Activated T-helper 1 cell treated with anti-CD3 and anti-CD28 coated beads, Interleukin-12 subunit alpha, Interleukin-12 subunit beta, Interleukin-2, Interleukin-4 antibody, amounts not matched to agents 30 ng/mL and 10 ng/mL and 1 ng/mL, durations not matched to agents 14 hours and 24 hours and 36 hours (primary cell): Measurements from ENCODE around the gene CHMP1A. TPM values are rescaled to one million over a fixed set of nuclear protein-coding genes. Genes with fewer than 3 reads are reported as not detected.
"Not testable (repeated sequence)": the region's sequence is repeated elsewhere in the genome, so short reads cannot be mapped to it uniquely, and the experiment has no call there.

Experiments used
- DNase-seq: peaks from one replicate; pipeline ENCODE4 v3.0.0; 2021; ENCODE audit warnings: low spot score
- H3K27ac Mint-ChIP-seq: one replicate; pipeline ENCODE4 v1.8.0; 2021; ENCODE audit warnings: mild to moderate bottlenecking, mixed read lengths
- H3K27me3 Mint-ChIP-seq: one replicate; pipeline ENCODE4 v1.8.0; 2022; ENCODE audit warnings: mild to moderate bottlenecking, moderate library complexity, mixed read lengths; ENCODE audit not compliant: insufficient read depth
- H3K36me3 Mint-ChIP-seq: one replicate; pipeline ENCODE4 v1.8.0; 2021; ENCODE audit warnings: low read depth, mixed read lengths
- H3K4me1 Mint-ChIP-seq: one replicate; pipeline ENCODE4 v1.8.0; 2021; ENCODE audit warnings: low read depth, mixed read lengths
- H3K4me3 Mint-ChIP-seq: one replicate; pipeline ENCODE4 v1.8.0; 2021; ENCODE audit warnings: mild to moderate bottlenecking, moderate library complexity, mixed read lengths
- H3K9me3 Mint-ChIP-seq: one replicate; pipeline ENCODE4 v1.8.0; 2021; ENCODE audit warnings: mixed read lengths
- intact Hi-C: fragments of 100-400 bp; cut with micrococcal nuclease; formaldehyde crosslinking; loops from one replicate; pipeline ENCODE4 v1.15.1; 2024
- total RNA-seq: library from RNA; stranded (reverse); gene quantifications from 2 replicates; pipeline ENCODE4 v1.2.3, GENCODE V29; 2022

CHMP1A gene
- total RNA-seq, 1 donor from 2014 or later: 87.7 TPM

- DNase-seq: no peak
- no peak overlapping the region for H3K27ac Mint-ChIP-seq
Measured at GRCh38 chr16:89697161-89697615, 39.7 kb upstream of the CHMP1A start.

GRCh38 chr16:89696670-89697128 is 39.2 kb upstream of the CHMP1A start:
- no peaks in the 10 kb centered on the region for H3K27me3 Mint-ChIP-seq

More at GRCh38 chr16:89697161-89697615, 39.7 kb upstream of the CHMP1A start:
- Mint-ChIP-seq H3K9me3 (no peaks in the 10 kb centered on the region), H3K27me3 (no peaks in the 10 kb centered on the region), H3K4me3 (no peak overlapping the region), H3K36me3 (peaks cover 6% of the 10 kb centered on the region), H3K4me1 (peaks cover under 1% of the 10 kb centered on the region)
- intact Hi-C loops: no loop called here

GRCh38 chr16:89695875-89696669 is 38.6 kb upstream of the CHMP1A start:
- Mint-ChIP-seq H3K4me1 (no peaks in the 10 kb centered on the region), H3K36me3 (peaks cover 10% of the 10 kb centered on the region), H3K27me3 (no peaks in the 10 kb centered on the region), H3K4me3 (no peak overlapping the region), H3K9me3 (no peaks in the 10 kb centered on the region), H3K27ac (no peak overlapping the region)
- DNase-seq: no peak
- intact Hi-C loops: no loop called here

More at GRCh38 chr16:89696670-89697128, 39.2 kb upstream of the CHMP1A start:
- H3K9me3 Mint-ChIP-seq: no peaks in the 10 kb centered on the region
- H3K36me3 Mint-ChIP-seq: peaks cover 7% of the 10 kb centered on the region
- H3K4me3 Mint-ChIP-seq: no peak overlapping the region
- no peak overlapping the region for H3K27ac Mint-ChIP-seq
- peak; percentile 35 for DNase-seq
- intact Hi-C loops: no loop called here
- H3K4me1 Mint-ChIP-seq: no peaks in the 10 kb centered on the region

DNA sequence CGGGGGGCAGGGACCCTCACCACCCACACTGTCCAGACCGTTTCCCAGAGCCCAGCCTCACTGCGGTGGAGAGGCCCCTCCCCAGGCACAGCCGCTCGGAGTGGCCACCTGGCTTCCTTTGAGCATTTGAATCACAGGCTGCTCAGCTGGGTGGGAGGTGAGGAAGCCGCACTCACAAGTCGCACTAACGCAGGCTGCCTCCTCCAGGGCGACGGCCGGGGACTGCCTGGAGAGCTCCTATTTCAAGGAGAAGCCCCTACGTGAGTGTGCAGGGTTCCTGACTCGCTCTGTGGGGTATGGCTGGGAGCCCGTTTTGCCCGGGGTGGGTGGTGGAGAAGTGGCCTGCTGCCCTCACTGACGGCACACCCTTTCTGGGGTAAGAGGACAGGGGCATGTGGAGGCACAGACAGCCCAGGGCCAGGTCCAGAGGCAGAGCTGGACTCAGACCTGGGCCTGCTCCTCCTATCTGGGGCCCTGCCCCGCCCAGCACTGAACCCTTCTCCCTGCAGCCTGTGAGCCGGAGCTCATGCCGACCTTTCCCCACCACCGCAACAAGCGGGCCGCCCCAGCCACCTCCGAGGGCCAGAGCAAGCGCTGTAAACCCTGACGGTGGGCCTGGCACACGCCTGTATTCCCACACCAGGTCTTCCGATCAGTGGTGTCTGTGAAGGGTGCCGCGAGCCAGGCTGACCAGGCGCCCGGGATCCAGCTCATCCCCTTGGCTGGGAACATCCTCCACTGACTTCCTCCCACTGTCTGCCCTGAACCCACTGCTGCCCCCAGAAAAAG is 37.8 kb upstream of the CHMP1A start:
- Mint-ChIP-seq H3K27ac (no peak overlapping the region), H3K9me3 (no peaks in the 10 kb centered on the region), H3K27me3 (no peaks in the 10 kb centered on the region), H3K4me3 (no peak overlapping the region), H3K36me3 (peaks cover 14% of the 10 kb centered on the region), H3K4me1 (no peaks in the 10 kb centered on the region)
- DNase-seq: no peak
- intact Hi-C loops: no loop called here

- H3K4me3 Mint-ChIP-seq, H3K9me3 Mint-ChIP-seq, H3K4me1 Mint-ChIP-seq, DNase-seq, intact Hi-C loops, H3K27ac Mint-ChIP-seq, H3K27me3 Mint-ChIP-seq: not testable (repeated sequence)
- peaks cover 19% of the 10 kb centered on the region for H3K36me3 Mint-ChIP-seq
Measured at GRCh38 chr16:89694784-89695085, 37.2 kb upstream of the CHMP1A start.

DNA sequence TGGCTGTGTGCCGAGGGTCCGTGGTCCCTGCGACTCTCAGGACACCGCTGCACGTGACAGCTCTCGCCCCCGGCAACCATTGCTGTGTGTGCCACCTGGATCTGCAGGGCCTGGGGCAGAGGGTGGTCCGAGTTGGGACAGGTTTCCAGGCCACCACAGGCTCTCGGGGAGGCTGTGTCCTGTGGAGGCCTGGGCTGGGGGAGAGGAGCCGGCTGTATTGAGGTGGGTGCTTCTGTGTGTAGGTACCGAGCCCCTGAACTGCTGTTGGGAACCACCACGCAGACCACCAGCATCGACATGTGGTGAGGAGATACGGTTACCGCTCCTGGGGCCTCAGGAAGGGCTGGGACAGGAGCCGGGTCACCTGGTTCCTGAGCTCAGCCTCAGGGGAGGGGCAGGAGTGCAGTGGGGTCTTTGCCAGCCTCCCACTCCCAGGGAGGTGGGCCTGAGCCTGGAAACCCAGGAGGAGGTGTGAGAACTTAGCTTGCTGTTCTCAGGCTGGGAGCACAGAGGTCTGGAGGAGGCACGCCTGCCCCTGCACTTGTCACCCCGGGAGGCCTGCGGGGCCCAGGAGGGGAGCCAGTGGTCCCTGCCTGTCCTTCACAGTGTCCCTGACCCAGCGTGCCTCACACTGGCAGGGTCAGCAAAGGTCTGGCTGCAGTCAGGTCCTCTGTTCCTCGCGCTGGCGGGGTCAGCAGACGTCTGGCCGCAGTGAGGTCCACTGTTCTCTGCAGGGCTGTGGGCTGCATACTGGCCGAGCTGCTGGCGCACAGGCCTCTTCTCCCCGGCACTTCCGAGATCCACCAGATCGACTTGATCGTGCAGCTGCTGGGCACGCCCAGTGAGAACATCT is 36.6 kb upstream of the CHMP1A start:
- H3K4me1 Mint-ChIP-seq: no peaks in the 10 kb centered on the region
- intact Hi-C loops: no loop called here
- no peaks in the 10 kb centered on the region for H3K27me3 Mint-ChIP-seq
- peaks cover 19% of the 10 kb centered on the region for H3K36me3 Mint-ChIP-seq
- H3K27ac Mint-ChIP-seq: no peak overlapping the region
- H3K4me3 Mint-ChIP-seq: no peak overlapping the region
- no peak for DNase-seq
- H3K9me3 Mint-ChIP-seq: no peaks in the 10 kb centered on the region

DNA sequence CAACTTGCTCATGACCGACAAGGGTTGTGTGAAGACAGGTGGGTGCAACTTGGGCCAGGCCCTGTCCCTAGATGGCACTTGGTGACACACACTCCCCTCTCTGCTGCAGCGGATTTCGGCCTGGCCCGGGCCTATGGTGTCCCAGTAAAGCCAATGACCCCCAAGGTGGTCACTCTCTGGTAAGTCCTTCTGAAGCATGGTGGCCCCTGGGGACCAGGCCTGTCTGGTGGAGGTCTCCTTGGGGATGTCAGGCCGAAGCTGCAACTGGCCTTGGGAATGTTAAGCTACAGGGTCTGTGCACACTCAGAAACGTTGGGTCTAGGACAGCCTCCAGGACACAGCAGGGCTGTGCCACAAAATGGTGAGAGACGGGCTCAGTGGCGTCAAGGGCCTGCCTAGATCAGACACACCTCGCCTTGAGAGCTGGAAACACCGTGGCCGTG is 35.8 kb upstream of the CHMP1A start:
- no peak overlapping the region for H3K4me3 Mint-ChIP-seq
- H3K9me3 Mint-ChIP-seq: no peaks in the 10 kb centered on the region
- no peaks in the 10 kb centered on the region for H3K4me1 Mint-ChIP-seq
- intact Hi-C loops: no loop called here
- H3K27me3 Mint-ChIP-seq: no peaks in the 10 kb centered on the region
- H3K36me3 Mint-ChIP-seq: peaks cover 19% of the 10 kb centered on the region
- H3K27ac Mint-ChIP-seq: no peak overlapping the region
- DNase-seq: no peak

GRCh38 chr16:89691986-89692569 is 34.6 kb upstream of the CHMP1A start:
- H3K4me1 Mint-ChIP-seq: peaks cover 6% of the 10 kb centered on the region
- no peaks in the 10 kb centered on the region for H3K9me3 Mint-ChIP-seq
- H3K27ac Mint-ChIP-seq: no peak overlapping the region
- peaks cover 19% of the 10 kb centered on the region for H3K36me3 Mint-ChIP-seq
- DNase-seq: no peak
- intact Hi-C loops: no loop called here
- H3K4me3 Mint-ChIP-seq: no peak overlapping the region
- no peaks in the 10 kb centered on the region for H3K27me3 Mint-ChIP-seq

DNA sequence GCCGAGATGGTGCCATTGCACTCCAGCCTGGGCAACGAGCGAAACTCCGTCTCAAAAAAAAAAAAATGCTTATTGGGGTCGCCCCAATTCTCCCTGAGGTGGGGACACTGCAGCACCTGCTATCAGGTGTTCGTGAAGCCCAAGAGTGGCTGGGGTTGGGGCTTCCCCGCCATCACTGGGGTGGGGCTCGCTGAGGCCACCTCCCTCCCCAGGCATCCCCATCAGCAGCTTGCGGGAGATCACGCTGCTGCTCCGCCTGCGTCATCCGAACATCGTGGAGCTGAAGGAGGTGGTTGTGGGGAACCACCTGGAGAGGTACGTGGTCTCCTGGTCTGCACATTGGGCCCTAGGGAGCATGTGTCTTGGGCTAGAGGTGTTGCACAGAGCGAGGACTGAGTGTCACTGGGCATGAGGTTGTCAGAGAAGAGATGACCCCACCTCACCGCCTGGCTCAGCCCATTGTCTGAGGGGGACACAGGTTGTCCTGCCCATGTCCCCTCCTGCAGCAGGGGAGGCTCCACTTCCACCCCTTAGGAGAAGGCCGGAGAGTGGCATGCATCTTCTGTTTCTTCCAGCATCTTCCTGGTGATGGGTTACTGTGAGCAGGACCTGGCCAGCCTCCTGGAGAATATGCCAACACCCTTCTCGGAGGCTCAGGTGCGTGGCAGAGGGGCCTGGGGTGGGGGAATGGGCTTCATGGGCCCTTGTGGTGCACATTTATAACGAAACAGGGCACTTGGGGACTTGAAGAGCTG is 33.9 kb upstream of the CHMP1A start:
- Mint-ChIP-seq H3K4me3 (no peak overlapping the region), H3K36me3 (peaks cover 20% of the 10 kb centered on the region), H3K4me1 (peaks cover 6% of the 10 kb centered on the region), H3K27me3 (no peaks in the 10 kb centered on the region), H3K9me3 (no peaks in the 10 kb centered on the region), H3K27ac (no peak overlapping the region)
- intact Hi-C loops: no loop called here
- DNase-seq: no peak

- intact Hi-C loops: no loop called here
- no peaks in the 10 kb centered on the region for H3K9me3 Mint-ChIP-seq
Measured at GRCh38 chr16:89690392-89690901, 32.9 kb upstream of the CHMP1A start.

DNA sequence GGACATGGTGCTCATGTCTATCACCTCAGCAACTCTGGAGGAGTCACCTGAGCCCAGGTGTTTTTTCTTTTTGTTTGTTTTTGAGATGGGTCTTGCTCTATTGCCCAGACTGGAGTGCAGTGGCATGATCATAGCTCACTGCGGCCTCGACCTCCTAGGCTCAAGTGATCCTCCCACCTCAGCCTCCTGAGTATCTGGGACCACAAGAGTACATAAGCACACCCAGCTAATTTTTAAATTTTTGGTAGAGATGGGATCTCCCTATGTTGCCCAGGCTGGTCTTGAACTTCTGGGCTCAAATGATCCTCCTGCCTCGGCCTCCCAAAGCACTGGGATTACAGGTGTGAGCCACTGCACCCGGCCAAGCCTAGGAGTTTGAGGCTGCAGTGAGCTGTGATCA is 32.1 kb upstream of the CHMP1A start:
- DNase-seq, intact Hi-C loops, H3K4me1 Mint-ChIP-seq, H3K27me3 Mint-ChIP-seq, H3K27ac Mint-ChIP-seq, H3K9me3 Mint-ChIP-seq, H3K4me3 Mint-ChIP-seq: not testable (repeated sequence)
- H3K36me3 Mint-ChIP-seq: peaks cover 24% of the 10 kb centered on the region

More at GRCh38 chr16:89690392-89690901, 32.9 kb upstream of the CHMP1A start:
- DNase-seq: no peak
- Mint-ChIP-seq H3K27ac (no peak overlapping the region), H3K27me3 (no peaks in the 10 kb centered on the region), H3K4me3 (no peak overlapping the region), H3K4me1 (peaks cover 6% of the 10 kb centered on the region), H3K36me3 (peaks cover 20% of the 10 kb centered on the region)

DNA sequence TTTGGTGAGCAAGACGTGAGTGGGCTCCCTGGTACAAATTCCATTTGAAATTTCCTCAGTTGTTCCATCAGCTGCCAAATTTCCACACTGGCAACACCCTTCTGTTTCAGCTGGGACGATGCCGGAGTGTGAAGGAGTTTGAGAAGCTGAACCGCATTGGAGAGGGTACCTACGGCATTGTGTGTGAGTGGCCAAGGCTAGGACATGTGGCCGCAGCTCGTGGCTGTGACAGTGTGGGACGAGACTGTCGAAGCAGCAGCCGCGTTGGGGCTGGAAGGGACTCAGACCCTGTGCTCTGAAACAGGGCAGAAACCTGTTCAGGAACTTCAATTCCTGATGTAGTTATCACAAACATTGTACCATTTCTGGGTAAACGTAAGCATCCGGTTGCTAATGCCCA is 31.6 kb upstream of the CHMP1A start:
- no peaks in the 10 kb centered on the region for H3K27me3 Mint-ChIP-seq
- peaks cover 5% of the 10 kb centered on the region for H3K9me3 Mint-ChIP-seq
- DNase-seq: no peak
- H3K4me3 Mint-ChIP-seq: no peak overlapping the region
- H3K4me1 Mint-ChIP-seq: peaks cover 6% of the 10 kb centered on the region
- no peak overlapping the region for H3K27ac Mint-ChIP-seq
- peaks cover 24% of the 10 kb centered on the region for H3K36me3 Mint-ChIP-seq
- intact Hi-C loops: no loop called here
